Measurements from ENCODE around the gene TEX54.

The TEX54 gene

GRCh38 chr11:62880803-62881578, 48.4 kb upstream of the TEX54 start, which contains the start of gene SLC3A2:
SLC3A2 (plus strand) TSS chr11:62880896; CDS start chr11:62881024, 128 bp downstream.
- peak within 1 kb of the TSS; percentile 99 for H3K4me3 ChIP-seq (ENCODE audit: low read length)
- H3K36me3 ChIP-seq (replicated peaks; ENCODE audit: insufficient read depth, low read length), result peaks cover 31% of the 10 kb centered on the region
- H3K9ac ChIP-seq (ENCODE audit: low read length), result peak within 1 kb of the TSS; percentile 98
- peak within 1 kb of the TSS; percentile 65 for H2AFZ ChIP-seq (ENCODE audit: low read length)
- H3F3A ChIP-seq (ENCODE audit: insufficient read depth, low read length), result peaks cover 50% of the 10 kb centered on the region
- H3K9me2 ChIP-seq (replicated peaks; ENCODE audit: insufficient read depth, low read length), result no peaks in the 10 kb centered on the region
- H3K27me3 ChIP-seq (replicated peaks; ENCODE audit: insufficient read depth, low read length), result no peaks in the 10 kb centered on the region
- no peaks in the 10 kb centered on the region for H3K9me3 ChIP-seq (replicated peaks; ENCODE audit: insufficient read depth, low read length)
- peaks cover 21% of the 10 kb centered on the region for H3K4me1 ChIP-seq (ENCODE audit: low read length)
- TF ChIP-seq EZH2 (optimal IDR thresholded peaks at IDR 0.05; ENCODE audit: low read depth, low read length) (no peak), CTCF (IDR thresholded peaks at IDR 0.05; ENCODE audit: low read length) (peak; percentile 68)
- H3K79me2 ChIP-seq (ENCODE audit: low read length), result peaks cover 63% of the 10 kb centered on the region
- peaks cover 16% of the 10 kb centered on the region for H4K20me1 ChIP-seq (ENCODE audit: insufficient read depth, low read length)
- peak within 1 kb of the TSS; percentile 84 for H3K4me2 ChIP-seq (ENCODE audit: low read depth, low read length)
- H3K27ac ChIP-seq (ENCODE audit: low read length), result peak within 1 kb of the TSS; percentile 98
- DNase-seq, result peak; percentile 93

- Histone ChIP-seq H3K79me2 (ENCODE audit: low read length) (peaks cover 57% of the 10 kb centered on the region), H3K4me1 (ENCODE audit: low read length) (peaks cover 21% of the 10 kb centered on the region), H3K27ac (ENCODE audit: low read length) (peak overlapping the region; percentile 98; the same call in 1 of the 2 replicates), H3F3A (ENCODE audit: insufficient read depth, low read length) (peaks cover 44% of the 10 kb centered on the region), H3K4me2 (ENCODE audit: low read depth, low read length) (peak overlapping the region; percentile 84), H3K4me3 (ENCODE audit: low read length) (peak overlapping the region; percentile 99), H3K9me3 (replicated peaks; ENCODE audit: insufficient read depth, low read length) (no peaks in the 10 kb centered on the region), H3K9me2 (replicated peaks; ENCODE audit: insufficient read depth, low read length) (no peaks in the 10 kb centered on the region), H3K27me3 (replicated peaks; ENCODE audit: insufficient read depth, low read length) (no peaks in the 10 kb centered on the region), H2AFZ (ENCODE audit: low read length) (peak overlapping the region; percentile 47), H3K9ac (ENCODE audit: low read length) (peak overlapping the region; percentile 98; the same call in 1 of the 2 replicates), H3K36me3 (replicated peaks; ENCODE audit: insufficient read depth, low read length) (peaks cover 26% of the 10 kb centered on the region), H4K20me1 (ENCODE audit: insufficient read depth, low read length) (peaks cover 11% of the 10 kb centered on the region)
- TF ChIP-seq EZH2phosphoT487 (IDR thresholded peaks at IDR 0.05; ENCODE audit: low read length), result no peak
- no peak for DNase-seq
Measured at GRCh38 chr11:62880231-62880802, 47.7 kb upstream of the TEX54 start.

GRCh38 chr11:62879235-62879978, 46.8 kb upstream of the TEX54 start:
- H3K79me2 ChIP-seq (ENCODE audit: low read length), result peaks cover 48% of the 10 kb centered on the region
- peak overlapping the region; percentile 98; the same call in 1 of the 2 replicates for H3K9ac ChIP-seq (ENCODE audit: low read length)
- no peak overlapping the region for H2AFZ ChIP-seq (ENCODE audit: low read length)
- H3K27me3 ChIP-seq (replicated peaks; ENCODE audit: insufficient read depth, low read length), result no peaks in the 10 kb centered on the region
- TF ChIP-seq EZH2 (optimal IDR thresholded peaks at IDR 0.05; ENCODE audit: low read depth, low read length) (no peak), EZH2phosphoT487 (IDR thresholded peaks at IDR 0.05; ENCODE audit: low read length) (no peak), CTCF (IDR thresholded peaks at IDR 0.05; ENCODE audit: low read length) (no peak)
- H3K9me3 ChIP-seq (replicated peaks; ENCODE audit: insufficient read depth, low read length), result no peaks in the 10 kb centered on the region
- H3K36me3 ChIP-seq (replicated peaks; ENCODE audit: insufficient read depth, low read length), result peaks cover 22% of the 10 kb centered on the region
- H3K4me2 ChIP-seq (ENCODE audit: low read depth, low read length), result peak overlapping the region; percentile 84; the same call in 1 of the 2 replicates
- H3K9me2 ChIP-seq (replicated peaks; ENCODE audit: insufficient read depth, low read length), result no peaks in the 10 kb centered on the region
- no peak overlapping the region; the same call in 1 of the 2 replicates for H3K27ac ChIP-seq (ENCODE audit: low read length)
- peaks cover 21% of the 10 kb centered on the region for H3K4me1 ChIP-seq (ENCODE audit: low read length)
- H4K20me1 ChIP-seq (ENCODE audit: insufficient read depth, low read length), result peaks cover 7% of the 10 kb centered on the region
- H3F3A ChIP-seq (ENCODE audit: insufficient read depth, low read length), result peaks cover 40% of the 10 kb centered on the region
- H3K4me3 ChIP-seq (ENCODE audit: low read length), result no peak overlapping the region
- DNase-seq, result no peak
